Transverse colon (tissue), 4 donors: ENCODE data around the gene RAPGEF5. TPM values are rescaled to one million over a fixed set of nuclear protein-coding genes. Genes with fewer than 3 reads are reported as not detected.

Source experiments
- DNase-seq: peaks from one replicate; pipeline ENCODE4 v3.0.0-alpha.2; 2019
- H3K27ac ChIP-seq, 4 donors: fragments of 200-600 bp; sonication (generic); 2 replicates each; pipeline ENCODE4 v1.5.1; 2016 to 2018; ENCODE audit warnings: inconsistent platforms in 4 of 4
- H3K27me3 ChIP-seq: fragments of 200-600 bp; sonication (generic); 2 replicates; pipeline ENCODE4 v1.5.1; 2017; ENCODE audit warnings: inconsistent platforms
- H3K36me3 ChIP-seq, 4 donors: fragments of 200-600 bp; sonication (generic); 2 replicates each; pipeline ENCODE4 v1.5.1; 2017 to 2019; ENCODE audit warnings: inconsistent platforms in 4 of 4
- H3K4me1 ChIP-seq, 4 donors: fragments of 200-600 bp; sonication (generic); 2 replicates each; pipeline ENCODE4 v1.5.1; 2017 to 2020; ENCODE audit warnings: inconsistent platforms in 4 of 4
- H3K4me3 ChIP-seq, 4 donors: fragments of 200-600 bp; sonication (generic); 1 replicate in 1 of 4; 2 replicates in 3 of 4; pipeline versions ENCODE4 v1.5.1 to v1.6.1; 2017 to 2019; ENCODE audit warnings: inconsistent platforms in 4 of 4
- H3K9me3 ChIP-seq, 2 donors: fragments of 200-600 bp; sonication (generic); 2 replicates each; pipeline ENCODE4 v1.5.1; 2017 to 2019; ENCODE audit warnings: inconsistent platforms in 2 of 2
- EP300 ChIP-seq: sonication (generic); formaldehyde crosslinking; IDR thresholded peaks from one replicate; pipeline ENCODE4 v1.6.1; 2017; ENCODE audit warnings: antibody characterized with exemption, low read depth
- POLR2A ChIP-seq: fragments of 450-650 bp; IDR thresholded peaks from one replicate; pipeline ENCODE4 v1.6.1; 2016; ENCODE audit warnings: antibody characterized with exemption, mild to moderate bottlenecking, moderate library complexity
- POLR2AphosphoS5 ChIP-seq, 3 donors: sonication (generic); formaldehyde crosslinking; IDR thresholded peaks; one replicate each; pipeline ENCODE4 v1.6.1; 2016; ENCODE audit warnings: antibody characterized with exemption in 3 of 3
- WGBS, 2 donors: methylation state at CpG; one replicate each; pipeline ENCODE4 v1.1.5; 2018; ENCODE audit warnings: low coverage in 1 of 2; 5-methylcytosine and 5-hydroxymethylcytosine counted together
- in situ Hi-C, 4 donors: fragments of 200-750 bp; cut with MboI; loops; one replicate each; pipeline versions ENCODE4 v1.15.0 to v1.15.1; 2017; ENCODE audit warnings: low sequenced_read_pairs in 3 of 4, low pct_ligation_motif_present in 1 of 4, low pct_unique_long_range_greater_than_20kb in 1 of 4
- intact Hi-C: fragments of 100-400 bp; cut with DNase I; formaldehyde crosslinking; loops from one replicate; pipeline ENCODE4 v1.15.1; 2023; ENCODE audit warnings: low total_unique reads
- total RNA-seq, 4 donors: library from RNA; depleted of rRNA; stranded (reverse); fragments of >200 nt; gene quantifications; one replicate each; pipeline ENCODE4 v1.1.0, GENCODE V29; 2016
- TF ChIP-seq, protein P1 (sequence below), 5 experiments: fragments of 200-600 bp in 3 of 5; fragments of 450-650 bp in 2 of 5; sonication (generic) in 3 of 5; IDR thresholded peaks; 1 replicate in 2 of 5; 2 replicates in 3 of 5; pipeline ENCODE4 v1.5.1; 2016 to 2017; ENCODE audit warnings: antibody characterized with exemption in 5 of 5, inconsistent platforms in 3 of 5, mild to moderate bottlenecking in 2 of 5, moderate library complexity in 1 of 5

Gene RAPGEF5
- total RNA-seq, 4 donors from 2014 or later: 82.3 to 112 (median 100) TPM

DNA sequence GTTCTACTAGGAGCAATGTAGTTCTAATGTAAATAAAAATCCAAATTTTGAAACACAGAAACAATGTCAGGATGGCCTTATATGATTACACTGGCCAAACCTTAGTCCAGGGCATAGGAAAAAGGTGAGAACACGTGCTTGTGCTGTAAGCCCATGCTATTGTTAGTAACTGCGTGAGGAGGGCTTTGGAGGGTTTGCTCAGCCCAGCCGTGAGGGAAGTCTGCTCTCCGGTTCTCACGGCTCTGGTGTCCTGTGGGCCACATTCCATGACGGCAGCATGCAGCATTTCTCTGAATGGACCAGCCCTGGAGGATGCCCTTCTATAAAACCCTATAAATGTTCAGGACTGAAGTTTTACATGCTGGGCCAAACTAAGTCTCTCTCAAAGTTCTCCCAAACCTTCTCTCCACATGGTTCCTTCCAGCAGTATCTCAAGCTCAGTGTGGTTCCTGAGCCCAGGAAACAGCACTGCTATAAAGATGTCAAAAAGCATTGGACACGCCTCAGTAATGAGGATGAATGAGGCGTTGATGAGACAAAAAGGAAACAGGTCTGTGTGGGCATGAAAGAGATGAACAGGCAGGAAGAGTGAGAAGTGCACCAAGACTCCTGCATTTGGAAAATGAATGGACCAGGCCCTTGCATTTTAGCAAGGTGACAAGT is 236.4 kb downstream of the RAPGEF5 start:
- WGBS, 2 donors: 80 to 89% methylated on average over 2 to 8 of the region's 8 CpGs
- Histone ChIP-seq H3K9me3 (no peaks in the 10 kb centered on the region), H3K4me1 (no peaks in the 10 kb centered on the region), H3K27me3 (no peaks in the 10 kb centered on the region), H3K27ac (no peak overlapping the region), H3K4me3 (no peak overlapping the region), H3K36me3 (no peaks in the 10 kb centered on the region)
- intact Hi-C loops: no loop called here
- DNase-seq: no peak
- in situ Hi-C loops: no loop called here
- TF ChIP-seq, protein P1, sequence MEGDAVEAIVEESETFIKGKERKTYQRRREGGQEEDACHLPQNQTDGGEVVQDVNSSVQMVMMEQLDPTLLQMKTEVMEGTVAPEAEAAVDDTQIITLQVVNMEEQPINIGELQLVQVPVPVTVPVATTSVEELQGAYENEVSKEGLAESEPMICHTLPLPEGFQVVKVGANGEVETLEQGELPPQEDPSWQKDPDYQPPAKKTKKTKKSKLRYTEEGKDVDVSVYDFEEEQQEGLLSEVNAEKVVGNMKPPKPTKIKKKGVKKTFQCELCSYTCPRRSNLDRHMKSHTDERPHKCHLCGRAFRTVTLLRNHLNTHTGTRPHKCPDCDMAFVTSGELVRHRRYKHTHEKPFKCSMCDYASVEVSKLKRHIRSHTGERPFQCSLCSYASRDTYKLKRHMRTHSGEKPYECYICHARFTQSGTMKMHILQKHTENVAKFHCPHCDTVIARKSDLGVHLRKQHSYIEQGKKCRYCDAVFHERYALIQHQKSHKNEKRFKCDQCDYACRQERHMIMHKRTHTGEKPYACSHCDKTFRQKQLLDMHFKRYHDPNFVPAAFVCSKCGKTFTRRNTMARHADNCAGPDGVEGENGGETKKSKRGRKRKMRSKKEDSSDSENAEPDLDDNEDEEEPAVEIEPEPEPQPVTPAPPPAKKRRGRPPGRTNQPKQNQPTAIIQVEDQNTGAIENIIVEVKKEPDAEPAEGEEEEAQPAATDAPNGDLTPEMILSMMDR (IDR thresholded peaks at IDR 0.05): no peak
- TF ChIP-seq POLR2AphosphoS5 (IDR thresholded peaks at IDR 0.05) (no peak), EP300 (no peak), POLR2A (no peak)

- Histone ChIP-seq H3K9me3 (no peaks in the 10 kb centered on the region), H3K27ac (no peak overlapping the region), H3K4me1 (no peaks in the 10 kb centered on the region), H3K27me3 (no peaks in the 10 kb centered on the region), H3K4me3 (no peak overlapping the region), H3K36me3 (no peaks in the 10 kb centered on the region)
- TF ChIP-seq, protein P1 (IDR thresholded peaks at IDR 0.05): no peak
- TF ChIP-seq POLR2AphosphoS5 (IDR thresholded peaks at IDR 0.05) (no peak), POLR2A (no peak), EP300 (no peak)
- intact Hi-C loops (no loop called here), in situ Hi-C loops (loop anchor here in 1 of 4 donors (10.0 kb wide), 1 partner anchor 368 kb away; no protein-coding TSS in a partner anchor)
- WGBS, 2 donors: 66 to 78% methylated on average over 4 to 6 of the region's 6 CpGs
- no peak for DNase-seq
Measured at GRCh38 chr7:22117222-22117621, 239.7 kb downstream of the RAPGEF5 start.

DNA sequence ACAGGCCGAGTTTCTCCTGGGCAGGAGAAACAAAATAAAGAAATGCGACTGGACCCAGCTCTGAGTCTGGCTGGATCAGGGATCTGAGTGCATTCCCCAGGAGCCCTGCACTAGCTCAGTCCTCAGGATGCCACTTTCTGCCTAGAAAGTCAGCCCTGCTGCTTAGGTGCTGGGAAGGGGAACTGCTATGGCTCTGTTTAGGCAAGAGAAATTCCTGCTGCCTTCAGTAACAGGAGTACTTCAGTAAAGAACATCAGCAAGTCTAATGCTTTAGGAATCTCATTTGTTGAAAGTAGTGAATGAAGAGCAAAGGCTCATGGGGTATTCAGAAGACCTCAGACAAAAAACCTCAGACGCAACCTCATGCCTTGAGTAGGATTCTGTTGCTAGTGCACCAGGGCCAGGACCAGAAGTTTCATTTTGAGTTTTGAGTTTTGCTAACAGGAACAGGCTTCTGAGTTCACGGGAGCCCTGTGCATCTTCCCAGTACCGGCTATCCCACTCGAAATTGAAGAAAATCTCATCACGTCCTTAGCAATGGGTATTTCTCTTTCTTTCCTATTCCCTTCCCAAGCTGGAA is 240.4 kb downstream of the RAPGEF5 start:
- Histone ChIP-seq H3K36me3 (no peaks in the 10 kb centered on the region), H3K27ac (no peak overlapping the region), H3K4me1 (no peaks in the 10 kb centered on the region), H3K4me3 (no peak overlapping the region), H3K9me3 (no peaks in the 10 kb centered on the region), H3K27me3 (no peaks in the 10 kb centered on the region)
- no peak for DNase-seq
- TF ChIP-seq POLR2A (no peak), POLR2AphosphoS5 (IDR thresholded peaks at IDR 0.05) (no peak), EP300 (no peak)
- TF ChIP-seq, protein P1 (IDR thresholded peaks at IDR 0.05): no peak
- intact Hi-C loops (no loop called here), in situ Hi-C loops (loop anchor here in 1 of 4 donors (10.0 kb wide), 1 partner anchor 368 kb away; no protein-coding TSS in a partner anchor)
- WGBS, 2 donors: 87 to 95% methylated on average over 3 to 7 of the region's 7 CpGs

DNA sequence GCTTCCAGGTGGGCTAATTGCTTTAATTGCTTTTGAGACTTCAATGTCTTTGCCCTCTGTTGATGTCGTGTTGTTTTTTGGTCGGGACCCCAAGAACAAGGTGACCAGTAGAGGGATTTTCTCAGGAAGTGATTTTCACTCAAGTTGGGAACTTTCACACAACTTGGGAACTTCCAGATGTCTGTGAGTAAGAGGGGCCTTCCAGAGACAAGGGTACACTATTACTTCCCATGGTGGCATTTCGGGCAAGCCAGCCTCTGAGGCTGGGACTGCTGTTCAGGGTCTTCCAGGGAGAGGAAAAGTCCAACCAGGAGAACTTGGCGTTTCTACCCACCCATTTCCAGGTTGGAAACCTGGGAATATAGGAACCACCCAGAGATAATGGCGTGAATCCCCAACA is 241.3 kb downstream of the RAPGEF5 start:
- TF ChIP-seq POLR2A (no peak), POLR2AphosphoS5 (IDR thresholded peaks at IDR 0.05) (no peak), EP300 (no peak)
- TF ChIP-seq, protein P1 (IDR thresholded peaks at IDR 0.05): no peak
- in situ Hi-C loops: loop anchor here in 1 of 4 donors (10.0 kb wide), 1 partner anchor 369 kb away; no protein-coding TSS in a partner anchor
- DNase-seq: no peak

More for the DNA sequence above, 241.3 kb downstream of the RAPGEF5 start:
- no peaks in the 10 kb centered on the region for H3K36me3 ChIP-seq
- no peaks in the 10 kb centered on the region for H3K9me3 ChIP-seq
- H3K4me1 ChIP-seq: no peaks in the 10 kb centered on the region
- WGBS, 2 donors: 84% methylated on average over 5 of the region's 5 CpGs; no CpG with 5 or more reads in 1 of the 2 donors
- intact Hi-C loops: no loop called here
- no peak overlapping the region for H3K4me3 ChIP-seq
- H3K27ac ChIP-seq: no peak overlapping the region
- H3K27me3 ChIP-seq: no peaks in the 10 kb centered on the region
